Measurements from ENCODE around the gene DDRGK1.
"Not testable (repeated sequence)": the region's sequence is repeated elsewhere in the genome, so short reads cannot be mapped to it uniquely, and the experiment has no call there.

DDRGK1 gene

DNA sequence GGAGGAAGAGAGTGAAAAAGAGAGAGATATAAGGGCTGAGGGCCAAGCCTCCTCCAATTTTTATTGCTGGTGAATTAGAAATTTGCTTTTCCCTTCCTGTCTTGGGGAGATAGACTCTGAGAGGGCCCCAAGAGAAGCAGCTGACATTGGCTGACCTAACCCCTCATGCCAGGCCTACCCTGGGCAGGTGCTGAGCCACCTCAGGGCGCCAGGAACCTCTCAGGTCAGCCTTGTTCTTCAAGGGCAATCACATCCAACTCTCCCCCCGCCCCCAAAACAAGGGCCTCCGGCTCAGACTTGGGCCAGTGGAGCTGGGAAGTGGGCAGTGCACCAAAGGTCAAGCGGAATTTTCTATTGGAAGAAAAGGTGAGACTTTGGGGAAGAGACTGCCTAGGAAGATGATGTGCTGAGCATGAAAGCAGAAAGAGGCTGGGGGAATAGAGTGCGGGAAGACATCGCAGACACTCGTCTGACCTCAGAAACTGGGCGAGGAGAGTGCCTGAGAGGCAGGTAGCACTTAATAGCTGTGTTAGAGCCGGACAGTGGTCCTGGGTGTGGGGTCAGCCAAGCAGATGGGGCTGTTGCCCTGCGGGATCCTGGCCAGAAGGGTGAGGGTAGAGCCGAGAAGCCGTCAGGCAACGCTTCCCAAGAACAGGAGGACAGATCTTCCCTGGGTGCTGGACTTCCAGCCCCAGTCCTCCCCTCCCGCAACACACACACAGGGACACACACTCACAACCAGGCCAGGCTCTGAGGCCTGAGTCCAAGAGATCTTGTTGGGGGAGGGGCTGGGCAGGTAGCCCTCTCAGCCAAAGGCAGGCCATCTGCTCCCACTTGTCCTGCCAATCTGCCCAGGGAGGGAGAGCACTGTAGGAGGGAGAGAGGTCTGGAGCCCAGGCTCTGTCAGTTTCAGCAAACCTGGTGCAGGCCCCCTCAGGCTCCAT, 41.1 kb downstream of the DDRGK1 start:
- no peak for DNase-seq

DNA sequence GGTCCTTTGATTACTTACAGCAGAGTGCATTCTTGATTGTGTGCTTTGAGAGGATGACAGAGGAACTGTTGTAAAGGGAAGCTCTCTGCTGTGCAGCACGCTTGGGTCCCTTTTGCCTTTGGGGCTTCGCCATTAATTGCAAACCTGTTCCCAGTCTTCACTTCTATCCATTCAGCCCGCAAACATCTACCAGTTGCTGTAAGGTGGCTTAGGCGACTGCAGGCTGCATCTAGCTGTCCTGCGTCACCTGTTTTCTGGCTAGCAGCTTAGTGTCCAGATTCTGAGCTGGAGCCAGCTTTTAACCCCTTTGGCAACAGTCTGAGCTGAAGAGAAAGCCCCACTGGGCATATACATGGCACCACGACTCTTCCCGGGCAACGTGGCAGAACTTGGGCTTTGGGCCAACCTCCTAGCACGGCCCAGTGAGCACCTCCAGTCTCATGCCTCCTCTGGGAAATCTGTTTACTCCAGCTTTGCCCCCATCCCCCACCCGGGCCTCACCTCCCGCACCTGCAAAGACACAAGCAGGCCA, 42.3 kb downstream of the DDRGK1 start:
- no peak for DNase-seq

GRCh38 chr20:3161316-3162079, 43.0 kb downstream of the DDRGK1 start:
- no peak for DNase-seq

DNA sequence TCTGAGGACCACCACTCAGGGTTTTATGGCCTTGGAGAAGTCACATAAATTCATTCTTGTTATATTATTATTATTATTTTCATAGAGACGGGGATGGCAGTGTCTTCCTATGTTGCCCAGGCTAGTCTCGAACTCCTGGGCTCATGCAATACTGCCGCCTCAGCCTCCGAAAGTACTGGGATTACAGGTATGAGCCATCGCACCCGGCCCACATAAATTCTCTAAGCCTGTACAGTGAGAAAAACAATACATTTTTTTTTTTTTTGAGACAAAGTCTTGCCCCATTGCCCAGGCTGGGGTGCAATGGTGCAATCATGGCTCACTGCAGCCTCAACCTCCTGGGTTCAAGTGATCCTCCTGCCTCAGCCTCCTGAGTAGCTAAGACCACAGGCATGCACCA, 44.1 kb downstream of the DDRGK1 start:
- DNase-seq, result no peak

- DNase-seq, result peak; percentile 67
Measured at GRCh38 chr20:3158968-3159431, 45.5 kb downstream of the DDRGK1 start.

GRCh38 chr20:3157817-3158216, 46.7 kb downstream of the DDRGK1 start:
- no peak for DNase-seq

GRCh38 chr20:3156811-3157619, 47.5 kb downstream of the DDRGK1 start:
- peak; percentile 77 for DNase-seq

DNA sequence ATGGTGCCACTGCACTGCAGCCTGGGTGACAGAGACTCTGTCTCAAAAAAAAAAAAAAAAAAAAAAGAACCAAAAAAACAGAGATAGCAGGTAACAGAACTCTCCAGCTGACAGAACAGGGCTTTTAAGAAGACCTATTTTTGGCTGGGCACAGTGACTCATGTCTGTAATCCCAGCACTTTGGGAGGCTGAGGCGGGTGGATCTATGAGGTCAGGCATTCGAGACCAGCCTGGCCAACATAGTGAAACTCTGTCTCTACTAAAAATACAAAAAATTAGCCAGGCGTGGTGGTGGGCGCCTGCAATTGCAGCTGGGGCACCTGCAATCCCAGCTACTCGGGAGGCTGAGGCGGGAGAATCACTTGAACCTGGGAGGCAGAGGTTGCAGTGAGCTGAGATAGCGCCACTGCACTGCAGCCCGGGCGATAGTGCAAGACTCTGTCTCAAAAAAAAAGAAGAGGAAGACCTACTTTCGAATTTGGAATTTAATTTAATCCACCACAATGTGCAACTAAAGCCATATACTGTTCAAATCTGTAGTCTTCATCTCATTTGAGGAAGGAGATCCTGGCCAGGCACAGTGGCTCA, 52.3 kb downstream of the DDRGK1 start:
- not testable (repeated sequence) for DNase-seq

- no peak for DNase-seq
Measured at GRCh38 chr20:3150908-3151307, 53.6 kb downstream of the DDRGK1 start.

GRCh38 chr20:3146732-3147341, 57.6 kb downstream of the DDRGK1 start:
- DNase-seq, result no peak

- no peak for DNase-seq
Measured at GRCh38 chr20:3141757-3142156, 62.7 kb downstream of the DDRGK1 start.

Measured in inflammatory macrophage treated with lipopolysaccharide for 4 hours (primary cell).